NCI-H2081 treated with DMSO at 0.1 percent for 48 hours (cell line): Measurements from ENCODE around the gene PTPRE.

Experiments
- DNase-seq: peaks from one replicate; lab custom pipeline; 2025; lab: John Stamatoyannopoulos, UW

Gene PTPRE

GRCh38 chr10:127908106-127908958 is 1.4 kb downstream of the PTPRE start:
- DNase-seq: no peak

GRCh38 chr10:127908959-127909267 is 2.0 kb downstream of the PTPRE start:
- DNase-seq: no peak

DNA sequence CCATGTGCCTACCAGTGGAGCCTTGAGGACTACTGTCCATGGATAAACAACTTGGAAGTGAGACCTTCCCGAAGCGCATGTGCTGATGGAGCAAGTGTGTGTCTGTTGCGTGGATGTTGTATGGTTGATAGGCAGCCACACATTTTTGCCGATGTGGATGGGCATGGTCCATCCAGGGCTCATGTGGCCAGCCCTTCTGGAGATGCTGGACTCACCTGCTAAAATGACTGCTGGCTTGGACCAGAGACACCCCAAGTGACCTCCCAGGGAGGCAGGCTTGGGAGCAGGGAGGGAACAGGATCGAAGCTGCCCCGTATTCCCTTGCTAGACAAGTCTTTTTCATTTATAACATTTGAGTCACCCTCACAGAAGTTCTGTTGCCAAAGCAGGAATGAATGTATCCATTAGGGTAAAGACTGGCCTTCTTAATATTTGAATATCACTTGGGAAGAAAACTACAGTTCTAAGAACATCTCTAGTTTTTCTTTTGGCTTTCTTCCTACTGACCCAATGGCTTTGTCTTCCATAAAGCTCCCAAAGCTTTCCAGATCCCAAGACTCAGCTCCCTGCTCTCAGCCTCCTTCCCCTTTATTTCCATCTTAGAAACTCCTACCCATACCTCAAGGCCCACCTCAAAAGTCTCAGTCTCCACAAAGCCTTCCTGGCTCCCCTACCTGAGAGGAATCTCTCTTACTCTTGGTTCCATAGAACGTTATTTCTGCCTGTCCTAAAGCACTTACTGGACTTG is 3.0 kb downstream of the PTPRE start:
- no peak for DNase-seq

- DNase-seq: no peak
Measured at GRCh38 chr10:127910464-127910770, 3.5 kb downstream of the PTPRE start.

GRCh38 chr10:127911218-127911866 is 4.4 kb downstream of the PTPRE start:
- no peak for DNase-seq

GRCh38 chr10:127911867-127912257 is 5.0 kb downstream of the PTPRE start:
- no peak for DNase-seq

- no peak for DNase-seq
Measured at GRCh38 chr10:127912607-127913367, 5.9 kb downstream of the PTPRE start.

GRCh38 chr10:127913368-127913759 is 6.5 kb downstream of the PTPRE start:
- no peak for DNase-seq

DNA sequence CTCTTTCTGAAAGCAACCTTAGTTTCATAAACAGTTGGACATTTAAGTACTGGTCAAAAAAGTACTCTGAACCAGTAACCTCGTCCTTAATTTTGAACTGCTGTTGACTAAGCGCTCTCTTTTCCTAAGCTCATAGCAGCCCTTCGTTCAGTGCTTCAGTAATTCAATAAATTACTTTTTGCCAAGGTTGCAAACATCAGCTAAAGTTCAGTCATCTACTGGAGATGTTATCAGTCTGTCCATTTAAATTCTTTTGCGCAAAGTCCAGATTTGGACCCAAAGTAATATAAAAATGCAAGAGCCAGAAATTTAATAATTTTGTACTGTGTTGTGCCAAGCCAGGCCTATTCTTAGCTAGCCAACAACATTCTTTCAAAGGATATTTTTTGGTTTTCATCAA is 8.4 kb downstream of the PTPRE start:
- DNase-seq: no peak

GRCh38 chr10:127916826-127917225 is 9.9 kb downstream of the PTPRE start:
- no peak for DNase-seq

- no peak for DNase-seq
Measured at GRCh38 chr10:127918572-127918971, 11.7 kb downstream of the PTPRE start.

GRCh38 chr10:127919418-127920271 is 12.7 kb downstream of the PTPRE start:
- no peak for DNase-seq

DNA sequence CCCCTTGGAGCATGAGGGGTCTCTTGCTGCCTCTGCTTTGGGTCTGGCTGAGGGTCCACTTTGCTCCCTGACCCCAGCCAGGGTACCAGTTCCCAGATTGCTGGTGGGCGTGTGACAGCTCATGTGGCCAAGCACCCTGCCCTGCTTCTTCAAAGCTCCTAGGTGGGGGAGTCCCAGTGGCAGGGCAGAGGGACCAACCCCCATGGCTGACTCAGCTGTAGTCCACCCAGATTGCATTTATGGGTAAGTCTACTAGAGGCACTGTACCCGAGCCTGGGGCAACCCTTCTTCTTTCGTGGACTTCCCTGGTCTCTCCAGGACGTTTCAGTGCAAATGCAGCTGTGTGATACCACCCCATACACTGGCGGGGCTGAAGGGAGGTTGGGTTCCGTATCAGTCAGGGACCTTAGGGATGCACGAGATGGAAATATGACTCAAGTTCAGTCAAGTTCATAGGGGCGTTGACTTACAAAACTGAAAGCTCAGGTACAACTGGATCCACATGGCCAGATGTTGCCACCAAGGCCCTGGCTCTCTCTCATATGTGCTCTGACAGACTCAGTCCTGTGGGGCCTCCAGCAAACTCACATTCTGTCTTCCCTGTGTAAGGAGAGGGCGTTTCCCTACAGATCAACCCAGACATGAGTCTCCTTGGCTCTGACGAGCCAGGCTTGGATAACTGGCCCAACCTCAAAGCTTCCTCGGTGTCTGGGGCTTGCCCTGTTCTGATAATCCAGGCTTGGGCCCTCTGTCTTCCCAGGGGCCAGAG is 13.6 kb downstream of the PTPRE start:
- no peak for DNase-seq

DNA sequence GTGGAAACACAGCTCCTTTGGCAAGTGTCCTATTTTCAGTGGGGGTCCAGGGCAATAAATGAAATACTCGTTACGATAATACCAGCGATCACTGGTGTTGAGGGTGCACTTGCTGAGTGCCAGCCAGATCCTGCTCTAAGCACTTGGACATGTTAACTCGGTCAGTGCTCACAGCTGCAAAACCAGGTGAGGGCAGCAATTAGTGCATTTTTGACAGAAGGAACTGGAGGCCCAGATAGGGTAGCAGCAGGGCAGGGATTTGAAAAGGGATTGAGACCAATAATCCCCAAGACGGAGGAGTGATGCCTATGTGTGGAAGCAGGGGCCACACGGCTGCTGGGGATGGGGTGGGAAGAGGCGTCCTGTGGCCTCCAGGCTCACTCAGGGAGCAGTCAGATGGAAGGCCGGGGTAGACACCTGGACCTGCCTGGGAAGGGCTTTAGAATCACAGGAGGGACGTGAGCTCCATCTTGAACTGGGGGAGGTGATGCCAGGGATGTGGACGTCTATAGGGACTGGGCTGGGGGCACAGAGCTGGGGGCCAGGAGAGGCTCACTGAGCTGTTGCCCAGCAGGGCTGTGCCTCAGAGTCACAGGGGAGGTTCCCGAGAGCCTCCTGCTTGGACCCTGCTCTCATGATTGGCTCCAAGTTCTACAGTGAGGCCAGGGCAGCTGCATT is 14.3 kb downstream of the PTPRE start:
- no peak for DNase-seq

- DNase-seq: no peak
Measured at GRCh38 chr10:127921753-127922145, 14.8 kb downstream of the PTPRE start.

- DNase-seq: no peak
Measured at GRCh38 chr10:127922206-127922605, 15.3 kb downstream of the PTPRE start.

DNA sequence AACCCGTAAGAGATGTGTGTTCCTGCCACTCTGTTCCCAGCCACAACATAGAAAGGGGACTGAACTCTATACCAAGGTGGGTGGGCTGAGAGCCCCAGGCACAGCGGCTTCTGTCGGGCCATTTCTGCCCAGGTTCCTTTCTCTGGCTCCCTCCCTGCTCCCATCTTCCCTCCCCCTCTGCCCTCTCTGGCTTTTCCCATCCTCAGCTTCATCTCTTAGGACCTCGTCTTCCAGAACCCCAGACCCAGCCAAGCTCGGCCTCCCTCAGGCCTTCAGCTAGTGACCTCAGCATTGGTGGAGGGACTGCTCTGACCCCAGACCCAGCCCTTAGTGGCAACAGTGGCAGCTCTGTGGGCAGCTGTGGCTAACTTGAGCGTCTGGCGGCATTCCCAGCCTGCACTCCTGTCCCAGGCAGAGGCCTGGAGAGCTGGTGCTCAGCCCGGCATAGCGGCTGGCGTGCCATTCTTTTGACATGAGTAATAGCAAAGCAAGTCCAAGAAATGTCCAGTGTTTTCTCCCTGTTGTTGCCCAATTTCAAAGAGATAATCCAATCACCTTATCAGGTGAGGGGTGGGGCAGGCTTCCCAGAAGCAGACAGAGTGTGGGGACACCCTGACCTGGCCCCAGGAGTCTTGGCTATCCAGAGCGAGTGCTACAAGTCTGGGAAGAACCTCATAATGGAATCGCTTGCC is 15.9 kb downstream of the PTPRE start:
- no peak for DNase-seq

GRCh38 chr10:127923646-127924045 is 16.7 kb downstream of the PTPRE start:
- DNase-seq: no peak

DNA sequence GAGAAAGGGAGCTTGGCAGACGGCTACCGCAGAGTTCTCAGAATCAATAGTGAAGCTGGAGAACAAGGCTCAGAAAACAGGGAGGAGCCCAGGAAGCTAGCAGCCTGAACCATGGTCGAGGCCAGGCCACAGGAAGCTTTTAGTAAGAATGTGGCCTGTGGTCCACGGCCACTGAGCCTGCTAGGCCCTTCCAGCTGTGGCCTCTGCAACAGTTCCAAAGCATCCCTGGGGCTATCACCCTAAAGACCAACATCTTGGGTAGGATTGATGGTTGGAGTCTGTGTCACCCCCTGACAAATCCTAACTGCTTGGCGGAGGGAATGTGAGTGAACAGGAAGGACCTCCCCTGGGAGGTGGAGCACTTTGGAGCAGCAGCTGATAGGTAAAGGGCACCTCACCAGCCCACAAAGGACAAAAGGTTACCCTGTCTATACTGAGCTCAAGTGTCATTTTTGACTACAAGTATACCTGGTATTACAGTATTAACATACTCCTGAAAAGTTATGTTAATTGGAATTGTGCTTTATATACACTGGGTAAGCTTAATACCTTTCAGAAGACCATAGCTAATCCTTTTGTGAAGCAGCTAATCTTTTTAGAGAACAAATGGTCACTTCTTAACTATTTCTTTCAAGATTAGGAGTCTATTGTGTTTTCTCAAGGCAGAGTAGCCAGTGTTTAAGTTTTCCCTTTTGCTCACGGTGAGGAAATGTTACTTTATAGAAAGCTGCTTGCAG is 18.7 kb downstream of the PTPRE start:
- DNase-seq: no peak
